Stomach (tissue), 9 donors: ENCODE data around the gene ZMPSTE24. TPM values are rescaled to one million over a fixed set of nuclear protein-coding genes. Genes with fewer than 3 reads are reported as not detected.

Source experiments
- DNase-seq, 2 donors: peaks; one replicate each; pipeline versions ENCODE4 v3.0.0 to v3.0.0-alpha.2; 2013 to 2019
- H3K27ac ChIP-seq, 5 donors: fragments of 200-600 bp in 4 of 5; sonication (generic) in 4 of 5; one replicate each; pipeline ENCODE4 v1.5.1; 2013 to 2019; ENCODE audit warnings: mild to moderate bottlenecking in 1 of 5, moderate library complexity in 1 of 5
- H3K27me3 ChIP-seq, 3 donors: fragments of 200-600 bp; sonication (generic); one replicate each; pipeline ENCODE4 v1.5.1; 2017 to 2019; ENCODE audit warnings: mixed run types in 1 of 3
- H3K36me3 ChIP-seq, 4 donors: fragments of 200-600 bp; sonication (generic); 1 replicate in 3 of 4; 2 replicates in 1 of 4; pipeline ENCODE4 v1.5.1; 2016 to 2019
- H3K4me1 ChIP-seq, 4 donors: fragments of 200-600 bp; sonication (generic); one replicate each; pipeline ENCODE4 v1.5.1; 2016 to 2019
- H3K4me3 ChIP-seq, 4 donors: fragments of 200-600 bp; sonication (generic) in 3 of 4; one replicate each; pipeline ENCODE4 v1.5.1; 2016 to 2019; ENCODE audit warnings: mild to moderate bottlenecking in 1 of 4
- H3K9me3 ChIP-seq, 4 donors: fragments of 200-600 bp; sonication (generic); one replicate each; pipeline ENCODE4 v1.5.1; 2016 to 2019
- CTCF ChIP-seq, 7 experiments: fragments of 450-650 bp in 4 of 7; fragments of 200-600 bp in 3 of 7; sonication (generic) in 3 of 7; IDR thresholded peaks; one replicate each; pipeline ENCODE4 v1.5.1; 2016 to 2019; ENCODE audit warnings: antibody characterized with exemption in 7 of 7, control low read depth in 2 of 7, mild to moderate bottlenecking in 1 of 7
- EP300 ChIP-seq: sonication (generic); formaldehyde crosslinking; IDR thresholded peaks from one replicate; pipeline ENCODE4 v1.6.1; 2017; ENCODE audit warnings: antibody characterized with exemption
- POLR2A ChIP-seq, 4 donors: fragments of 450-650 bp; IDR thresholded peaks; one replicate each; pipeline ENCODE4 v1.6.1; 2016; ENCODE audit warnings: antibody characterized with exemption in 4 of 4, control low read depth in 2 of 4, mild to moderate bottlenecking in 1 of 4, moderate library complexity in 1 of 4
- POLR2AphosphoS5 ChIP-seq, 3 donors: sonication (generic); formaldehyde crosslinking; IDR thresholded peaks; one replicate each; pipeline ENCODE4 v1.6.1; 2016; ENCODE audit warnings: antibody characterized with exemption in 3 of 3
- WGBS, 5 donors: extraction: QIAGEN DNeasy Blood & Tissue Kit in 3 of 5; methylation state at CpG; one replicate each; pipeline versions ENCODE4 v1.1.5 to v1.1.7; 2013 to 2018; 5-methylcytosine and 5-hydroxymethylcytosine counted together
- intact Hi-C: fragments of 100-400 bp; cut with DNase I; formaldehyde crosslinking; loops from one replicate; pipeline ENCODE4 v1.15.1; 2023; ENCODE audit warnings: low total_unique reads
- polyA plus RNA-seq, 3 donors: library from polyadenylated mRNA; stranded (reverse); fragments of 200-250 nt; gene quantifications; one replicate each; pipeline ENCODE4 v1.2.3, GENCODE V29; 2013
- total RNA-seq, 5 donors: library from RNA; depleted of rRNA; stranded (reverse); fragments of >200 nt; gene quantifications; one replicate each; pipeline versions ENCODE4 v1.1.0 to v1.2.3, GENCODE V29; 2014 to 2016
- donor health status: healthy with polysubstance abuse.
- donor health status: Bipolar disorder and iron deficiency.
- donor health status: healthy.

The ZMPSTE24 gene
- total and polyA plus RNA-seq, 8 donors = 7.8 to 67.7 (median 16.8) TPM

GRCh38 chr1:40303051-40303771, 45.2 kb downstream of the ZMPSTE24 start:
- DNase-seq = no peak
- TF ChIP-seq POLR2AphosphoS5 (IDR thresholded peaks at IDR 0.05) = no peak
- TF ChIP-seq POLR2A (IDR thresholded peaks at IDR 0.05) = no peak
- no peak for TF ChIP-seq EP300
- no peak for TF ChIP-seq CTCF (IDR thresholded peaks at IDR 0.05)
- intact Hi-C loops = no loop called here
- Histone ChIP-seq H3K9me3 (no peaks in the 10 kb centered on the region), H3K36me3 (peaks cover 0 to 11% (median 5%) of the 10 kb centered on the region in 4 donors), H3K27ac (no peak overlapping the region), H3K27me3 (peaks cover 0 to 16% (median 0%) of the 10 kb centered on the region in 3 donors), H3K4me1 (peaks cover 0 to 13% (median 5%) of the 10 kb centered on the region in 4 donors), H3K4me3 (no peak overlapping the region)
- WGBS, 5 donors = 78 to 89% (median 86%) methylated on average over 22 to 38 of the region's 38 CpGs

GRCh38 chr1:40303790-40304189, 45.8 kb downstream of the ZMPSTE24 start:
- H3K36me3 ChIP-seq = peaks cover 0 to 11% (median 5%) of the 10 kb centered on the region in 4 donors

GRCh38 chr1:40305451-40305850, 47.4 kb downstream of the ZMPSTE24 start:
- peak overlapping the region in 1 of 5 donors; percentile 29 for H3K27ac ChIP-seq
- peak in 1 of 2 donors; percentile 58 for DNase-seq
- peaks cover 0 to 13% (median 5%) of the 10 kb centered on the region in 4 donors for H3K4me1 ChIP-seq
- peaks cover 0 to 11% (median 5%) of the 10 kb centered on the region in 4 donors for H3K36me3 ChIP-seq
- H3K9me3 ChIP-seq = no peaks in the 10 kb centered on the region
- WGBS, 5 donors = 45 to 71% (median 58%) methylated on average over 5 of the region's 5 CpGs
- intact Hi-C loops = no loop called here
- H3K4me3 ChIP-seq = no peak overlapping the region
- H3K27me3 ChIP-seq = peaks cover 0 to 16% (median 0%) of the 10 kb centered on the region in 3 donors
- TF ChIP-seq POLR2A (IDR thresholded peaks at IDR 0.05) (no peak), EP300 (no peak), CTCF (IDR thresholded peaks at IDR 0.05) (no peak), POLR2AphosphoS5 (IDR thresholded peaks at IDR 0.05) (no peak)

More at GRCh38 chr1:40303790-40304189, 45.8 kb downstream of the ZMPSTE24 start:
- Histone ChIP-seq H3K27ac (no peak overlapping the region), H3K27me3 (peaks cover 0 to 16% (median 0%) of the 10 kb centered on the region in 3 donors), H3K9me3 (no peaks in the 10 kb centered on the region), H3K4me3 (no peak overlapping the region), H3K4me1 (peaks cover 0 to 13% (median 5%) of the 10 kb centered on the region in 4 donors)
- TF ChIP-seq CTCF (IDR thresholded peaks at IDR 0.05) = no peak
- TF ChIP-seq POLR2A (IDR thresholded peaks at IDR 0.05) = no peak
- no peak for TF ChIP-seq EP300
- no peak for TF ChIP-seq POLR2AphosphoS5 (IDR thresholded peaks at IDR 0.05)
- DNase-seq = no peak
- 61 to 83% (median 77%) methylated on average over 23 to 33 of the region's 33 CpGs for whole genome bisulfite sequencing, 5 donors
- intact Hi-C loops = no loop called here

- DNase-seq = no peak
- WGBS, 5 donors = 50 to 87% (median 74%) methylated on average over 2 of the region's 2 CpGs
- intact Hi-C loops = no loop called here
- Histone ChIP-seq H3K4me3 (no peak overlapping the region), H3K4me1 (peaks cover 0 to 13% (median 5%) of the 10 kb centered on the region in 4 donors), H3K27ac (peak overlapping the region in 2 of 5 donors; percentile 13 to 29), H3K9me3 (no peaks in the 10 kb centered on the region), H3K36me3 (peaks cover 0 to 9% (median 4%) of the 10 kb centered on the region in 4 donors), H3K27me3 (peaks cover 0 to 16% (median 0%) of the 10 kb centered on the region in 3 donors)
- TF ChIP-seq POLR2AphosphoS5 (IDR thresholded peaks at IDR 0.05) (no peak), CTCF (IDR thresholded peaks at IDR 0.05) (no peak), POLR2A (IDR thresholded peaks at IDR 0.05) (no peak), EP300 (no peak)
These were observed 47.8 kb downstream of the ZMPSTE24 start for GRCh38 chr1:40305871-40306270.
